IPS-15b (cell line): Measurements from ENCODE around the gene SP6.

Experiments
- H3K27me3 ChIP-seq: one replicate; pipeline ENCODE4 v1.6.1; 2013; ENCODE audit warnings: low read length; ENCODE audit not compliant: control insufficient read depth, insufficient read depth
- H3K36me3 ChIP-seq: one replicate; pipeline ENCODE4 v1.6.1; 2013; ENCODE audit warnings: low read length; ENCODE audit not compliant: control insufficient read depth, insufficient read depth
- H3K4me1 ChIP-seq: one replicate; pipeline ENCODE4 v1.6.1; 2013; ENCODE audit warnings: mild to moderate bottlenecking, low read length; ENCODE audit not compliant: control insufficient read depth, insufficient read depth
- H3K4me3 ChIP-seq: one replicate; pipeline ENCODE4 v1.5.1; 2013; ENCODE audit warnings: low read depth, low read length
- H3K9ac ChIP-seq: one replicate; pipeline ENCODE4 v1.6.1; 2013; ENCODE audit warnings: low read depth, mild to moderate bottlenecking, low read length
- H3K9me3 ChIP-seq: one replicate; pipeline ENCODE4 v1.6.1; 2013; ENCODE audit warnings: mild to moderate bottlenecking, low read length; ENCODE audit not compliant: control insufficient read depth, insufficient read depth

Gene SP6

GRCh38 chr17:47888293-47888692 is 37.3 kb upstream of the SP6 start:
- Histone ChIP-seq H3K9me3 (no peaks in the 10 kb centered on the region), H3K36me3 (no peaks in the 10 kb centered on the region), H3K4me3 (no peak overlapping the region), H3K9ac (no peak overlapping the region), H3K27me3 (peaks cover 2% of the 10 kb centered on the region), H3K4me1 (peaks cover 14% of the 10 kb centered on the region)

- H3K9ac ChIP-seq, result no peak overlapping the region
- no peak overlapping the region for H3K4me3 ChIP-seq
- H3K27me3 ChIP-seq, result peaks cover 11% of the 10 kb centered on the region
- H3K9me3 ChIP-seq, result no peaks in the 10 kb centered on the region
- H3K4me1 ChIP-seq, result peaks cover 15% of the 10 kb centered on the region
- no peaks in the 10 kb centered on the region for H3K36me3 ChIP-seq
These were observed 34.2 kb upstream of the SP6 start for GRCh38 chr17:47884905-47885730.

GRCh38 chr17:47884427-47884740 is 33.4 kb upstream of the SP6 start:
- Histone ChIP-seq H3K4me3 (no peak overlapping the region), H3K4me1 (peaks cover 14% of the 10 kb centered on the region), H3K27me3 (peaks cover 11% of the 10 kb centered on the region), H3K9me3 (no peaks in the 10 kb centered on the region), H3K36me3 (no peaks in the 10 kb centered on the region), H3K9ac (no peak overlapping the region)

- H3K9ac ChIP-seq, result no peak overlapping the region
- H3K9me3 ChIP-seq, result no peaks in the 10 kb centered on the region
- H3K4me1 ChIP-seq, result peaks cover 14% of the 10 kb centered on the region
- H3K4me3 ChIP-seq, result no peak overlapping the region
- no peaks in the 10 kb centered on the region for H3K36me3 ChIP-seq
- H3K27me3 ChIP-seq, result peaks cover 11% of the 10 kb centered on the region
These were observed 32.8 kb upstream of the SP6 start for GRCh38 chr17:47883589-47884426.

GRCh38 chr17:47882695-47883588 is 32.0 kb upstream of the SP6 start:
- Histone ChIP-seq H3K4me3 (no peak overlapping the region), H3K36me3 (no peaks in the 10 kb centered on the region), H3K9ac (no peak overlapping the region), H3K4me1 (peaks cover 18% of the 10 kb centered on the region), H3K9me3 (no peaks in the 10 kb centered on the region), H3K27me3 (peaks cover 11% of the 10 kb centered on the region)

- Histone ChIP-seq H3K27me3 (peaks cover 11% of the 10 kb centered on the region), H3K4me1 (peaks cover 18% of the 10 kb centered on the region), H3K9me3 (no peaks in the 10 kb centered on the region), H3K4me3 (no peak overlapping the region), H3K36me3 (no peaks in the 10 kb centered on the region), H3K9ac (no peak overlapping the region)
These were observed 31.3 kb upstream of the SP6 start for GRCh38 chr17:47882247-47882646.

GRCh38 chr17:47879776-47880454 is 29.0 kb upstream of the SP6 start:
- Histone ChIP-seq H3K4me1 (peaks cover 16% of the 10 kb centered on the region), H3K9ac (no peak overlapping the region), H3K36me3 (no peaks in the 10 kb centered on the region), H3K4me3 (no peak overlapping the region), H3K27me3 (peaks cover 23% of the 10 kb centered on the region), H3K9me3 (no peaks in the 10 kb centered on the region)

- no peaks in the 10 kb centered on the region for H3K9me3 ChIP-seq
- H3K4me1 ChIP-seq, result peaks cover 10% of the 10 kb centered on the region
- H3K9ac ChIP-seq, result no peak overlapping the region
- H3K27me3 ChIP-seq, result peaks cover 29% of the 10 kb centered on the region
- no peak overlapping the region for H3K4me3 ChIP-seq
- H3K36me3 ChIP-seq, result no peaks in the 10 kb centered on the region
These were observed 28.1 kb upstream of the SP6 start for GRCh38 chr17:47879028-47879585.

GRCh38 chr17:47878203-47879027 is 27.5 kb upstream of the SP6 start:
- no peak overlapping the region for H3K4me3 ChIP-seq
- H3K27me3 ChIP-seq, result peaks cover 33% of the 10 kb centered on the region
- no peaks in the 10 kb centered on the region for H3K36me3 ChIP-seq

GRCh38 chr17:47877368-47878034 is 26.5 kb upstream of the SP6 start:
- Histone ChIP-seq H3K9me3 (no peaks in the 10 kb centered on the region), H3K27me3 (peaks cover 29% of the 10 kb centered on the region), H3K9ac (no peak overlapping the region), H3K4me3 (no peak overlapping the region), H3K36me3 (no peaks in the 10 kb centered on the region), H3K4me1 (peaks cover 16% of the 10 kb centered on the region)

More at GRCh38 chr17:47878203-47879027, 27.5 kb upstream of the SP6 start:
- Histone ChIP-seq H3K9ac (no peak overlapping the region), H3K4me1 (peaks cover 14% of the 10 kb centered on the region), H3K9me3 (no peaks in the 10 kb centered on the region)
